GM19468 (cell line): ENCODE data around the gene ETS1.
A peak's percentile ranks its signal among the peaks of the same experiment; 100 is the strongest.

Experiments
- ATAC-seq: cut with Tn5 transposase; IDR thresholded peaks from one replicate; pipeline ENCODE4 v1.9.1; 2021; ENCODE audit warnings: mild to moderate bottlenecking, moderate library complexity, moderate number of reproducible peaks; ENCODE audit not compliant: unreplicated experiment; ENCODE audit errors: extremely low read depth

The ETS1 gene

GRCh38 chr11:128492461-128492860 is 94.9 kb downstream of the ETS1 start:
- no peak for ATAC-seq

GRCh38 chr11:128491195-128491936 is 96.0 kb downstream of the ETS1 start:
- ATAC-seq = no peak

GRCh38 chr11:128490092-128490491 is 97.3 kb downstream of the ETS1 start:
- ATAC-seq = no peak

GRCh38 chr11:128488471-128488870 is 98.9 kb downstream of the ETS1 start:
- no peak for ATAC-seq

GRCh38 chr11:128487978-128488377 is 99.4 kb downstream of the ETS1 start:
- no peak for ATAC-seq

- ATAC-seq = no peak
Measured at GRCh38 chr11:128484172-128484571, 103.2 kb downstream of the ETS1 start.

- peak; percentile 31 for ATAC-seq
Measured at GRCh38 chr11:128483211-128483788, 104.1 kb downstream of the ETS1 start.

- ATAC-seq = peak; percentile 41
Measured at GRCh38 chr11:128482512-128483191, 104.7 kb downstream of the ETS1 start.

- ATAC-seq = no peak
Measured at GRCh38 chr11:128482092-128482491, 105.3 kb downstream of the ETS1 start.

- no peak for ATAC-seq
Measured at GRCh38 chr11:128481135-128481534, 106.2 kb downstream of the ETS1 start.

- ATAC-seq = no peak
Measured at GRCh38 chr11:128480665-128481064, 106.7 kb downstream of the ETS1 start.

- no peak for ATAC-seq
Measured at GRCh38 chr11:128480066-128480465, 107.3 kb downstream of the ETS1 start.

GRCh38 chr11:128479144-128479543 is 108.2 kb downstream of the ETS1 start:
- no peak for ATAC-seq

GRCh38 chr11:128478305-128478704 is 109.1 kb downstream of the ETS1 start:
- no peak for ATAC-seq

GRCh38 chr11:128477811-128478210 is 109.5 kb downstream of the ETS1 start:
- ATAC-seq = no peak

GRCh38 chr11:128477278-128477677 is 110.1 kb downstream of the ETS1 start:
- ATAC-seq = no peak

- ATAC-seq = no peak
Measured at GRCh38 chr11:128476729-128477128, 110.6 kb downstream of the ETS1 start.

GRCh38 chr11:128476049-128476448 is 111.3 kb downstream of the ETS1 start:
- ATAC-seq = no peak

GRCh38 chr11:128474036-128474874 is 113.1 kb downstream of the ETS1 start:
- ATAC-seq = no peak

- ATAC-seq = no peak
Measured at GRCh38 chr11:128473636-128474035, 113.7 kb downstream of the ETS1 start.
